HuH-7.5 (cell line): ENCODE measurements around the gene ATP6V1E1.
A peak's percentile ranks its signal among the peaks of the same experiment; 100 is the strongest.
"Not testable (repeated sequence)": the region's sequence is repeated elsewhere in the genome, so short reads cannot be mapped to it uniquely, and the experiment has no call there.

Experiments
- DNase-seq: peaks from one replicate; pipeline ENCODE4 v3.0.0; 2011; ENCODE audit warnings: low spot score

Gene ATP6V1E1

GRCh38 chr22:17581056-17581455 is 47.5 kb downstream of the ATP6V1E1 start:
- DNase-seq: no peak

- DNase-seq: no peak
These were observed 48.0 kb downstream of the ATP6V1E1 start for GRCh38 chr22:17580441-17581031.

GRCh38 chr22:17579535-17579981 is 49.0 kb downstream of the ATP6V1E1 start:
- no peak for DNase-seq

- DNase-seq: no peak
These were observed 50.3 kb downstream of the ATP6V1E1 start for GRCh38 chr22:17578136-17578754.

- no peak for DNase-seq
These were observed 52.1 kb downstream of the ATP6V1E1 start for GRCh38 chr22:17576470-17576869.

GRCh38 chr22:17575681-17576080 is 52.9 kb downstream of the ATP6V1E1 start:
- no peak for DNase-seq

- DNase-seq: no peak
These were observed 53.4 kb downstream of the ATP6V1E1 start for GRCh38 chr22:17575151-17575550.

GRCh38 chr22:17570851-17571631 is 57.5 kb downstream of the ATP6V1E1 start:
- no peak for DNase-seq

- no peak for DNase-seq
These were observed 58.5 kb downstream of the ATP6V1E1 start for GRCh38 chr22:17569971-17570511.

GRCh38 chr22:17566776-17567175 is 61.8 kb downstream of the ATP6V1E1 start:
- no peak for DNase-seq

- DNase-seq: not testable (repeated sequence)
These were observed 62.4 kb downstream of the ATP6V1E1 start for GRCh38 chr22:17566016-17566687.

- no peak for DNase-seq
These were observed 64.6 kb downstream of the ATP6V1E1 start for GRCh38 chr22:17563936-17564391.

- peak; percentile 71 for DNase-seq
These were observed 65.4 kb downstream of the ATP6V1E1 start, which contains the start of gene SLC25A18 for GRCh38 chr22:17562906-17563870. SLC25A18 (plus strand) TSS chr22:17563498; CDS start chr22:17579945, 16,447 bp downstream.

GRCh38 chr22:17559188-17559587 is 69.4 kb downstream of the ATP6V1E1 start:
- DNase-seq: no peak

- DNase-seq: no peak
These were observed 73.7 kb downstream of the ATP6V1E1 start for GRCh38 chr22:17554814-17555213.

- no peak for DNase-seq
These were observed 75.8 kb downstream of the ATP6V1E1 start for GRCh38 chr22:17552737-17553136.

GRCh38 chr22:17549655-17550054 is 78.9 kb downstream of the ATP6V1E1 start:
- DNase-seq: no peak

GRCh38 chr22:17549183-17549582 is 79.4 kb downstream of the ATP6V1E1 start:
- no peak for DNase-seq

- DNase-seq: no peak
These were observed 79.9 kb downstream of the ATP6V1E1 start for GRCh38 chr22:17548756-17549035.

- no peak for DNase-seq
These were observed 80.4 kb downstream of the ATP6V1E1 start for GRCh38 chr22:17548010-17548755.
